GM21390 (cell line): ENCODE data around the gene MTSS2.

Experiments
- ATAC-seq: cut with Tn5 transposase; IDR thresholded peaks from one replicate; pipeline ENCODE4 v1.9.1; 2021; ENCODE audit not compliant: unreplicated experiment

MTSS2 gene

GRCh38 chr16:70701036-70701435, 15.2 kb upstream of the MTSS2 start:
- ATAC-seq, result no peak

GRCh38 chr16:70700101-70701020, 14.5 kb upstream of the MTSS2 start:
- ATAC-seq, result no peak

GRCh38 chr16:70699696-70700095, 13.8 kb upstream of the MTSS2 start:
- no peak for ATAC-seq

GRCh38 chr16:70698901-70699300, 13.0 kb upstream of the MTSS2 start:
- no peak for ATAC-seq

- no peak for ATAC-seq
These were observed 11.8 kb upstream of the MTSS2 start for GRCh38 chr16:70697594-70698170.

GRCh38 chr16:70696952-70697593, 11.2 kb upstream of the MTSS2 start:
- no peak for ATAC-seq

- no peak for ATAC-seq
These were observed 10.5 kb upstream of the MTSS2 start for GRCh38 chr16:70696355-70696754.

GRCh38 chr16:70695331-70696070, 9.6 kb upstream of the MTSS2 start:
- no peak for ATAC-seq

GRCh38 chr16:70694868-70695218, 9.0 kb upstream of the MTSS2 start:
- no peak for ATAC-seq

- no peak for ATAC-seq
These were observed 8.4 kb upstream of the MTSS2 start for GRCh38 chr16:70694088-70694867.

- no peak for ATAC-seq
These were observed 7.2 kb upstream of the MTSS2 start for GRCh38 chr16:70692873-70693671.

GRCh38 chr16:70692130-70692872, 6.4 kb upstream of the MTSS2 start:
- no peak for ATAC-seq

GRCh38 chr16:70691223-70692129, 5.6 kb upstream of the MTSS2 start:
- no peak for ATAC-seq

GRCh38 chr16:70689970-70690891, 4.4 kb upstream of the MTSS2 start:
- no peak for ATAC-seq

- ATAC-seq, result no peak
These were observed 3.4 kb upstream of the MTSS2 start for GRCh38 chr16:70689035-70689969.

- ATAC-seq, result no peak
These were observed 2.4 kb upstream of the MTSS2 start for GRCh38 chr16:70688246-70688742.
